ENCODE results near the gene PLEKHA7. TPM values are rescaled to one million over a fixed set of nuclear protein-coding genes. Genes with fewer than 3 reads are reported as not detected.

PLEKHA7 gene
- total RNA-seq, 1 experiment from 2014 or later, result not detected

DNA sequence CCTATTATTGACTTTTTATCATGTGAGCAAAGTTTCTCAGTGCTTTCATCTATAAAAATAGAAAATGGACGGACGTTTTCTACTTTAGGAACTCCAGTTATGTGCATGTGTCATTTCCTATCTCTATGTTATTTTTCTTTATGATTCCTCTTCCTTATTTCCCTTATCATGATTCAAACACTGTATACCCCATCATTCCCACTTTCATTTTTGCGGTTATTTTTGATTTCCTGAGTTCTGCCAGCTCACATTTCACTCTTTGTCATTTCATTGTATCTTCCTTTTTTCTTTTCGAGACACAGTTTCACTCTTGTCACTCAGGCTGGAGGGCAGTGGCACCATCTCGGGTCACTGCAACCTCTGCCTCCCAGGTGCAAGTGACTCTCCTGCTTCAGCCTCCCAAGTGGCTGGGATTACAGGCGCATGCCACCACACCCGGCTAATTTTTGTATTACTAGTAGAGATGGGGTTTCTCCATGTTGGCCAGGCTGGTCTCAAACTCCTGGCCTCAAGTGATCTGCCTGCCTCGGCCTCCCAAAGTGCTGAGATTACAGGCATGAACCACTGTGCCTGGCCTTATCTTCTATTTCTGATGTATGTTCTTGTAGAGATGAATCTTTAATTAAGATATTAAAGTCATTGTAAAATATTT is 254.2 kb downstream of the PLEKHA7 start:
- Histone ChIP-seq H3K4me3 (no peak overlapping the region), H3K9me3 (no peaks in the 10 kb centered on the region), H3K27me3 (no peaks in the 10 kb centered on the region), H3K36me3 (peaks cover 8% of the 10 kb centered on the region)
- DNase-seq, result no peak

DNA sequence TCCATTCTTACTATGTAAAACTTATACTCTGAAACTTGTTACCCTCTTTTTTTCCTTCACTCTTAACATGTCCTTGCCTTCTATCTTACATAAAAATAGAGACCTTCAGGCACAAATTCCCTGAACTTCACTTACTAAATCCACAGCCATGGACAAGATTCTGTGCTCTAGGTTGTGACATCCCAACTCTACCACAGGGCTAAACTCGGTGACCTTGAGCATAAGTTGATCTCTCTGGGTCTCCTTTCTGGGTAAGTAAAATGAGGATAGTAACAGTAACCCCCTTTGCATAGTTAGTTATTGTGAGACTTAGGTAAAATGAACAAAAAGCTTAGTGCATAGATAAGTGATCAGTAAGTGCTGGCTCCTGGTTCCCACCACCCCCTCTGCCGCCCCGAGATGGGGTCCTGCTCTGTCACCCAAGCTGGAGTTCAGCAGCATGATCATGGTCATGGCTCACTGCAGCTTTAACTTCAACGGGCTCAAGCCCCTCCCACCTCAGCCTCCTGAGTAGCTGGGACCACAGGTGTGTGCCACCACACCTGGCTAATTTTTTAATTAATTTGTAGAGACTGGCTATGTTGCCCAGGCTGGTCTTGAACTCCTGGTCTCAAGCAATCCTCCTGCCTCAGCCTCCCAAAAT is 255.7 kb downstream of the PLEKHA7 start:
- Histone ChIP-seq H3K9me3 (no peaks in the 10 kb centered on the region), H3K4me3 (no peak overlapping the region), H3K27me3 (no peaks in the 10 kb centered on the region), H3K36me3 (peaks cover 16% of the 10 kb centered on the region)
- no peak for DNase-seq

DNA sequence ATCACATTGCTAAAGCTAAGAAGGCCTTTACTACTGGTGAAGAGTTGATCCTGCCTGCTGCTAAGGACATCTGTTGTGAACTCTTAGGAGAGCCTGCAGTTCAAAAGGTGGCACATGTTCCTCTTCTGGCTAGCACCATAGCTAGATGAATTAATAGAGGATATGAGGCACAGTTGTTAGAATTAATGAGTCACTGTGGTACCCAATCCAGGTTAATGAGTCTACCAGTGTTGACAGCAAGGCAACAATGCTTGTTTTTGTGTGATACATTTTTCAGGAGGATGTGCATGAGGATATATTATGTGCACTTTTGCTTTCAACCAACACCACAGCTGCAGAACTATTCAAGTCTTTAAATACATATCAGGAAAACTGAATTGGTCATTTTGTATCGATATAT is 263.8 kb downstream of the PLEKHA7 start:
- Histone ChIP-seq H3K9me3 (no peaks in the 10 kb centered on the region), H3K27me3 (no peaks in the 10 kb centered on the region), H3K4me3 (no peak overlapping the region), H3K36me3 (peaks cover 58% of the 10 kb centered on the region)
- no peak for DNase-seq

DNA sequence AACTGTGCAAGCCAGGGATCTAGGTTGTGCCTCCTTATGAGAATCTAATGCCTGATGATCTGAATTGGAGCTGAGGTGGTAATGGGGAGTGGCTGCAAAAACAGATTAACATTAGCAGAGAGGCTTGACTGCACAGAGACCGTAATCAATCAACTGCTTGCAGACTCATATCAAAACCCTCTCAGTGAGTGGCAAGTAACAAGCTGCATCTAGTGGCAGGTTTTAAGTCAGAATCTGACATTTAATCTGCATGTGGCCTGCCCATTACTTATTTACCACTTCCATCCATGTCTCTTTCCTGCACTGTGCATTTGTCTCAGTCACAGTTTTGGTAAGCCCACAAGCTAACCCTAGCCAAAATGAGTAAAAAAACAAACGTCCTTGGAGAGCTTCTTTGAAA is 264.5 kb downstream of the PLEKHA7 start:
- DNase-seq, result no peak
- Histone ChIP-seq H3K27me3 (no peaks in the 10 kb centered on the region), H3K36me3 (peaks cover 54% of the 10 kb centered on the region), H3K9me3 (no peaks in the 10 kb centered on the region), H3K4me3 (no peak overlapping the region)

DNA sequence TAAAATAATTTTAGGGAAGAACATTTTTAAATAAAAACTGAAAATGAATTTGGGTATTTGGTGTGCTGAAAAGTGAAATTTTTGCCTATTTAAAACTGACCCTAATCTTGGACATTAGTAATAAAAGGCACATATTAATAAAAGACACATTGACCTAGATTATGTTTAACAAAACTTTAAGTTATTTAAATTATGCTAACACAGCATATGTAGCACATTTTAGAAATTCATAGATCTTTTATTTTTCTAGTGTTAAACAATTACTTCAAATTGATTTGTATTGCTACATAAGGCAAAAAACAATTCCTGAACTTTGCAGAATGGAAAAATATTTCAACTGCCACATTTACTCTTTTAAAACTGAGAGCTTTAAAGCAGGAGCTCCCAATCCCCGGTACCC is 265.1 kb downstream of the PLEKHA7 start:
- Histone ChIP-seq H3K27me3 (no peaks in the 10 kb centered on the region), H3K9me3 (no peaks in the 10 kb centered on the region), H3K36me3 (peaks cover 58% of the 10 kb centered on the region), H3K4me3 (no peak overlapping the region)
- DNase-seq, result no peak

DNA sequence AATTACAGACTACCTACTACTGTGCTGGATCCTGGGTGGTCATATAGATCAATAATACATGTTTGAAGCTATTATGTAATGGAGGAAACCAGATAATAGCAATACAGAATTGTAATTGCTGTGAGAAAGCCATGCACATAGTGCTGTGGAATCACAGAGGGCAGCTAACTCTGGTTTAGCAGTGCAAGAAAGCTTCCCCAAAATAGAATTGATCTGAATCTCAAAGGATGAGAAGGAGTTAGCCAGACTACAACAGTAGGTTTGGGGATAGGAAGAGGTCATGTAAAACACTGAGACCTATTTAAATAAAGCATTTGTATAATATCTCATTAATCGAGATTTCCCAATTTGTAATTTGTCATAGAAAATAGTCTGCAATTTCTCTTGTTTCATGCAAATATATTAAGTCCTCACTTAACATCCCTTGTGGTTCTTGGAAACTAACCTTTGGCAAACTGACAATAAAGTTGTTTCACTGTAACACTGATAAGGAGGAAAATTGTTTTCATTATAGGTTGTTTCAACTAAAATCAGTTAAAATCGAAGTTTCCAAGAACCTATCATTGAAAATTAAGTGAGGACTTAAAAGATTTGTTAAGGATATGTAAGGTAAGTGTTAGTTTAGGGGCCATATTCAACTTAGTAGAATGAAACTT is 268.1 kb downstream of the PLEKHA7 start:
- DNase-seq, result no peak
- Histone ChIP-seq H3K36me3 (peaks cover 58% of the 10 kb centered on the region), H3K4me3 (no peak overlapping the region), H3K9me3 (no peaks in the 10 kb centered on the region), H3K27me3 (no peaks in the 10 kb centered on the region)

DNA sequence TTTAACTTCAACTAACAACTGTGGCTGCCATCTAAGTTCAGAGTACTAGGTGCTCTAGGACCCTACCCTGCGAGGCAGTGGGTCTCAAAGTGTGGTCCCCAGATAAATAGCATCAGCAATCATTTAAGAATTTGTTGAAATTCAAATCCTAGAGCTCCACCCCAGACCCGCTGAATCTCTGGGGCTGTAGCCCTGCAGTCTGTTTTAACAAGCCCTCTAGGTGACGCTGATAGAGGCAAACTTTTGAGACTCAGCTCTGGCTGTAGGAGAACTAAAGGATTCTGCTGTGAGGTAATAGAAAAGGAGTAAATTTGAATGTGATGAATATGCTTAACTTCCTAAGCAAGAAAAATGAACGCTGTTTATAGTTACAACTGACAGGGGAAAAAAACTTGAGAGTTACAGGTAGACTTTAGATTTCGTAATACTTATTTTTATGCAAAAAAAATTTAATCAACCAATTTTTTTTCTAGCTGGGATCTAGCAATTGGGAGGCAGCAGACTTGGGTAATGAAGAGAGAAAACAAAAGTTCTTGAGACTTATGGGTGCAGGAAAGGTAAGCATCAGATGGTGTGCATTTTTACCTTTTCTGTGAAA is 270.0 kb downstream of the PLEKHA7 start:
- Histone ChIP-seq H3K4me3 (no peak overlapping the region), H3K27me3 (no peaks in the 10 kb centered on the region), H3K9me3 (no peaks in the 10 kb centered on the region), H3K36me3 (peaks cover 44% of the 10 kb centered on the region)
- DNase-seq, result no peak

DNA sequence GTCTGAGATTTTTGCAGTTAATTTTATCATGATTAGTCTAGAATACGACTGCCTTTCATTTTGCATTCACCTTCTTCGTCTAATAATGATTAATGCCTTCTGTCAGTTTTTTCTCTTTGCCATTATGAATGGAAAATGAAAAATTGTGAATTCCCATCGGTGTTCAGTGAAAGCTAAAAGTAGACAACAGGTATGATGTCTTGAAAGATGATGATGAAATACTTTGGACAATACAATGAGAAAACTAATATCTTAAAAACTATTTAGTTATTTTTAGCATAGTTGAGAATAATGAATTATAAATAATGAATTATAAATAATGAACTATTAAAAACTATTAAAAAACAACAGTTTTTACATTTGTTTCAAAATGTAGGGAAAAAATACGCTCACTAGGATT is 270.7 kb downstream of the PLEKHA7 start:
- H3K36me3 ChIP-seq, result peaks cover 46% of the 10 kb centered on the region
- DNase-seq, result no peak

DNA sequence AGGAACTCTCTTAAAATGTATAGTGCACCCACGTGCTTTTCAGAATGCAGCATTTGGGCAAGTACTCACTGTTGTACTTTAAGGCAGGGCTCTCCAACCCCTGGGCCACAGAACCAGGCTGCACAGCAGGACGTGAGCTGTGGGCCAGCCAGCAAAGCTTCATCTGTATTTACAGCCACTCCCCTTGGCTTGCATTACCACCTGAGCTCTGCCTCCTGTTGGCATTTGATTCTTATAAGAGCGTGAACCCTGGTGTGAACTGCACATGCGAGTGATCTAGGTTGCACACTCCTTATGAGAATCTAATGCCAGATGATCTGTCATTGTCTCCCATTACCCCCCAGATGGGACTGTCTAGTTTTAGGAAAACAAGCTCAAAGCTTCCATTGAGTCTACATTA is 272.7 kb downstream of the PLEKHA7 start:
- H3K36me3 ChIP-seq, result peaks cover 32% of the 10 kb centered on the region

More for the DNA sequence above, 270.7 kb downstream of the PLEKHA7 start:
- no peaks in the 10 kb centered on the region for H3K9me3 ChIP-seq
- H3K27me3 ChIP-seq, result no peaks in the 10 kb centered on the region
- no peak overlapping the region for H3K4me3 ChIP-seq

DNA sequence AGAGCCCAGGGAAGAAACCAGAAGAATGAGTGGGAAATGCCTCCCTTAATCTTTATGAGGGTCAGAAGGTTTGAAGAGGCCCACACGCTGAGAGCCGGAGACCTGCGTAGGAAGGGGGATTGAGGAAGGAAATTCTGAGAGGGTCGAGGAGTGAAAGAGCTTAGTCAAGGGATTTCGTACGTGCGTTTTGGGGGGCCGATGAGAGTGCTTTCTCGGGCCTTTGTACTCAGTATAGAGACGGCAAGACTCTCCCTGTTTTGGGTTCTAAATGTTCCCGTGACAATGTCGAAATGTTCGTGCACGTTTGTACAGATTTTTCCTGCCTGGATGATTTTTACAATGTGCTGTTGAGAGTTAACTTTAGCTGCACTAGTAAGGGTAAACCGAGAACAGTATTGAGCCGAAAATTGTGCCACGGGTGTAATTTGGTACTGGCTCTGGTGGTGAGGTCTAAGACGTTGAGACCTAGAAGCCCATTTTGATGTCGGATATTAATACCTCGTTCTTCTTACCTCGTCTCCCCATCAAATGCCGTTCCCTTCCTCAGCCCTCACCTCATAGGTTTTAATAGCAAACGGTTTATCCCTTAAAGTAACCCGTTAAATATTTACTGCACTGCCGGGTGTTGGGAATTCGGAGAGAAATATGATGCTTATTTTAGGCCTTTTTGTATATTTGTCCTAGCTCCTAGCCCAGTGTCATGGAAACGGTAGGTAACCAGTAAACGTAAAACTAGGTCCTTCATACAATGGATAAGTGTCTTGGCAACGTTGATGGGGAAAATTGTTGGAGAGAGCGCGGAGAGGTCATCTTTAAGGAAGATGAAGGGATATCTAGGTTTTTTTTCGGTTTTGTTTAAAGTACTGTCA is 275.0 kb downstream of the PLEKHA7 start:
- DNase-seq, result no peak
- Histone ChIP-seq H3K9me3 (no peaks in the 10 kb centered on the region), H3K36me3 (peaks cover 15% of the 10 kb centered on the region), H3K4me3 (peak overlapping the region; percentile 87), H3K27me3 (no peaks in the 10 kb centered on the region)

More for the DNA sequence above, 272.7 kb downstream of the PLEKHA7 start:
- H3K4me3 ChIP-seq, result no peak overlapping the region
- no peaks in the 10 kb centered on the region for H3K9me3 ChIP-seq
- peak; percentile 31 for DNase-seq
- no peaks in the 10 kb centered on the region for H3K27me3 ChIP-seq

DNA sequence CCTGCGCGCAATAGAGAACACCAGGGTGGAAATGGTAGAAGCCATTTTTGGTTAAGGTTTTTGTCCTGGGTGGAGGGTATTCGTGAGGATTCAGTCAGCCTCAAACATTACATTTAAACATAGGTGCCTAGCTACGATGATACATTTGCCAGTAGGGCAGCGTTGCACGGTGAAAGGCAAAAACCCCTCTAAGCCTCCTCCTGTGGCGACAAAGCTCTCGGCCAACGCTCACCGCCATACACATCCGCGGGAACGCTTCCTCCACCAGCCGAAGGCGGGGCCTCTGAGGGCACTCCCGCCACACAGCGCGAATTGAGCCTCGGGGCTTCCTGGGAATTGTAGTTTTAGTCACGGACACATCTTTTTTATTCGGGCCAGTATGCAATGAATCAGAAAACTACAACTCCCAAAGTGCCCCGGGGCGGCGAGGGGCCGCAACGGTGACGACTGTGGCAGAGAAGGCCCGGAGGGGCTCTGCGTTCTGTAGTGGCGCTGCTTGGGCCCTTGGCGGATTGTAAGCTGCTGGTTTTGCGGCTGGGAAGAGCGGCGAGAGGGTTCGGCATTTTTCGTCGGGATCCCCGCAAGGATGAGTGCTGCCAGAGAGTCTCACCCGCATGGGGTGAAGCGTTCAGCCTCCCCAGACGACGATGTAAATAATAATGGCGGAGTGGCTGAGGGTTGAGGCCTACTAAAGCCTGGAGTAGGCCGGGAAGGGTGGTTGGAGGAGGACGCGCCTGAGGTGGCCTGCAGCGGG is 275.8 kb downstream of the PLEKHA7 start, which contains the start of gene C11orf58:
C11orf58 (plus strand) TSS at position 455 of the 754 bp plus-strand sequence; CDS start at position 587, 132 bp downstream.
- DNase-seq, result peak; percentile 91
- H3K4me3 ChIP-seq, result peak within 1 kb of the TSS; percentile 87
- no peaks in the 10 kb centered on the region for H3K9me3 ChIP-seq
- no peaks in the 10 kb centered on the region for H3K27me3 ChIP-seq
- peaks cover 13% of the 10 kb centered on the region for H3K36me3 ChIP-seq

DNA sequence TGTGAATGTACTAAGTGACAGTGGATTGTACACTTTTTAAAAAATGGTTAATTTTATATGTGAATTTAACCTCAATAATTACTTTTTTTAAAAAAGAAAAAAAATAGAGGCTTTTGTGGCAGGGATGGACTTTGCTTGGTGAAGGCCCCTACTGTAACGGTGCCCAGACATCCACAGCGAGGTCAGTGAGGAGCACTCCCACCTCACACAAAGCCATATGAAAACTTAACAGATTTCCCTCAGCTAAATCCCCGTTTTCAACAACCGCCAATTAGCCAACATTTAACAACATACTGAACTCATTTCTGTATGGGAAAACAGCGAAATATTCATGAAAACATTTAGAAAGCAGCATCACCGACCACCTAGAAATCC is 276.4 kb downstream of the PLEKHA7 start:
- peak overlapping the region; percentile 87 for H3K4me3 ChIP-seq
- DNase-seq, result no peak
- H3K27me3 ChIP-seq, result no peaks in the 10 kb centered on the region

More for the DNA sequence above, 276.4 kb downstream of the PLEKHA7 start:
- no peaks in the 10 kb centered on the region for H3K9me3 ChIP-seq
- peaks cover 11% of the 10 kb centered on the region for H3K36me3 ChIP-seq

Other genes with a start within 250 kb of the PLEKHA7 start
- gene RPS13, start 63.3 kb upstream of the PLEKHA7 start, total RNA-seq (2014; rRNA removed; shearing (Covaris generic); ENCODE audit: low replicate concordance), result 775 and 982 TPM in 2 replicates
- gene PIK3C2A, start 193.6 kb upstream of the PLEKHA7 start, total RNA-seq (2014; rRNA removed; shearing (Covaris generic); ENCODE audit: low replicate concordance), result 12.8 and 21.7 TPM in 2 replicates

All from MG63 (cell line).